GM19438 (cell line): Measurements from ENCODE around the gene ZNF235.
"Not testable (repeated sequence)": the region's sequence is repeated elsewhere in the genome, so short reads cannot be mapped to it uniquely, and the experiment has no call there.

ENCODE experiments used
- ATAC-seq: cut with Tn5 transposase; IDR thresholded peaks from one replicate; pipeline ENCODE4 v1.9.1; 2021; ENCODE audit warnings: low read depth; ENCODE audit not compliant: unreplicated experiment

The ZNF235 gene

GRCh38 chr19:44258835-44259413 lies 45.9 kb downstream of the ZNF235 start:
- ATAC-seq: no peak

- no peak for ATAC-seq
These were observed 46.7 kb downstream of the ZNF235 start for GRCh38 chr19:44258136-44258535.

GRCh38 chr19:44255705-44256411 lies 49.0 kb downstream of the ZNF235 start:
- no peak for ATAC-seq

GRCh38 chr19:44254496-44254895 lies 50.3 kb downstream of the ZNF235 start:
- ATAC-seq: no peak

- not testable (repeated sequence) for ATAC-seq
These were observed 51.4 kb downstream of the ZNF235 start for GRCh38 chr19:44253392-44253791.

GRCh38 chr19:44252332-44252731 lies 52.5 kb downstream of the ZNF235 start:
- not testable (repeated sequence) for ATAC-seq

- ATAC-seq: no peak
These were observed 68.4 kb downstream of the ZNF235 start for GRCh38 chr19:44236384-44236783.
